Measurements from ENCODE around the gene NCEH1. TPM values are rescaled to one million over a fixed set of nuclear protein-coding genes. Genes with fewer than 3 reads are reported as not detected.

NCEH1 gene
- total and polyA plus RNA-seq, 3 experiments from 2014 or later, result 3.5 to 12.9 (median 9.1) TPM

DNA sequence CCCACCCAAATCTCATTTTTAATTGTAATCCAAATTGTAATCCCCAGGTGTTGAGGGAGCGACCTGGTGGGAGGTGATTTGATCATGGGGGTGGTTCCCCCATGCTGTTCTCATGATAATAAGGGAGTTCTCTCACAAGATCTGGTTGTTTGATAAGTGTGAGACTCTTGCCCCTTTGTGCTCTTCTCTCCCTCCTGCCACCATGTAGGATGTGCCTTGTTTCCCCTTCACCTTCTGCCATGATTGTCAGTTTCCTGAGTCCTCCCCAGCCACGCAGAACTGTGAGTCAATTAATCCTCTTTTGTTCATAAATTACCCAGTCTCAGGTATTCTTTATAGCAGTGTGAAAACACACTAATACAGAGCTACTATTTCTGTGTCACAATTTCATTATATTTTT is 88.7 kb downstream of the NCEH1 start:
- no peak overlapping the region for H3K4me3 Mint-ChIP-seq
- Histone ChIP-seq H3K4me1 (ENCODE audit: insufficient read depth, low read length) (no peaks in the 10 kb centered on the region), H3K36me3 (ENCODE audit: insufficient read depth, low read length) (no peaks in the 10 kb centered on the region), H3K9me3 (ENCODE audit: low read length) (no peaks in the 10 kb centered on the region), H3K27ac (ENCODE audit: low read depth, low read length) (no peak overlapping the region), H3K4me3 (ENCODE audit: low read length) (no peak overlapping the region), H3K27me3 (ENCODE audit: insufficient read depth, low read length, poor library complexity, severe bottlenecking) (no peaks in the 10 kb centered on the region)
- DNase-seq, result no peak
- H3K9me3 Mint-ChIP-seq, result no peaks in the 10 kb centered on the region
- H3K36me3 Mint-ChIP-seq, result no peaks in the 10 kb centered on the region
- H3K4me1 Mint-ChIP-seq, result peaks cover 3 to 11% (median 8%) of the 10 kb centered on the region in 3 donors
- ChIA-PET POLR2A (no interaction called here), CTCF (interaction anchor here (1.0 to 2.9 kb wide), 8 partner anchors 9 to 145 kb away, joined by 3 to 14 read pairs (median 3); no protein-coding TSS in a partner anchor)
- no peak overlapping the region for H3K27ac Mint-ChIP-seq
- H3K27me3 Mint-ChIP-seq, result no peaks in the 10 kb centered on the region

DNA sequence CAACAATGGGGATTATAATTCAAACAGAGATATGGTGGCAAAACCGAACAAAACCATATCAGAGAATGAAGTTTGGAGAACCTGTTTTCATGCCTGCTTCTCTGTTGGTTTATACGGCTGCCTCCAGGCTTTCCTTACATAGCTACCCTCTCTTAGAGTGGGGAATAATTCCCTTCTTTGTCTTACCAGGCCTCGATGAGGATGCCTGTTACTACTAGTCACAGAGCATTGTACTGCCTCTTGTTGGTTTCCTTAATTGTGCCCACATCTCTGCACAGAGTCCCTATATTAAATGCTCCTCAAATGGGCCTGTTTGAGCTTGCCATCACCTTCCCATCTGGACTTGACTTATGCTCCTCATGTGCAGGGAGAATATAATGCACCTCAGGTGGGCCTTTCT is 92.9 kb downstream of the NCEH1 start:
- no peak for DNase-seq
- CTCF ChIA-PET, result interaction anchor here (1.3 kb wide), 1 partner anchor 10 kb away, joined by 3 read pairs; no protein-coding TSS in a partner anchor
- H3K9me3 Mint-ChIP-seq, result peaks cover 0 to 3% (median 0%) of the 10 kb centered on the region in 5 donors
- no peaks in the 10 kb centered on the region for H3K9me3 ChIP-seq (ENCODE audit: low read length)
- H3K36me3 Mint-ChIP-seq, result no peaks in the 10 kb centered on the region
- H3K27me3 Mint-ChIP-seq, result no peaks in the 10 kb centered on the region
- H3K4me3 Mint-ChIP-seq, result no peak overlapping the region
- no peak overlapping the region for H3K27ac Mint-ChIP-seq
- POLR2A ChIA-PET, result no interaction called here
- no peaks in the 10 kb centered on the region for H3K27me3 ChIP-seq (ENCODE audit: insufficient read depth, low read length, poor library complexity, severe bottlenecking)
- H3K36me3 ChIP-seq (ENCODE audit: insufficient read depth, low read length), result no peaks in the 10 kb centered on the region
- peaks cover 8% of the 10 kb centered on the region for H3K4me1 ChIP-seq (ENCODE audit: insufficient read depth, low read length)
- peaks cover 12 to 27% (median 24%) of the 10 kb centered on the region in 3 donors for H3K4me1 Mint-ChIP-seq
- H3K4me3 ChIP-seq (ENCODE audit: low read length), result no peak overlapping the region
- no peak overlapping the region for H3K27ac ChIP-seq (ENCODE audit: low read depth, low read length)

DNA sequence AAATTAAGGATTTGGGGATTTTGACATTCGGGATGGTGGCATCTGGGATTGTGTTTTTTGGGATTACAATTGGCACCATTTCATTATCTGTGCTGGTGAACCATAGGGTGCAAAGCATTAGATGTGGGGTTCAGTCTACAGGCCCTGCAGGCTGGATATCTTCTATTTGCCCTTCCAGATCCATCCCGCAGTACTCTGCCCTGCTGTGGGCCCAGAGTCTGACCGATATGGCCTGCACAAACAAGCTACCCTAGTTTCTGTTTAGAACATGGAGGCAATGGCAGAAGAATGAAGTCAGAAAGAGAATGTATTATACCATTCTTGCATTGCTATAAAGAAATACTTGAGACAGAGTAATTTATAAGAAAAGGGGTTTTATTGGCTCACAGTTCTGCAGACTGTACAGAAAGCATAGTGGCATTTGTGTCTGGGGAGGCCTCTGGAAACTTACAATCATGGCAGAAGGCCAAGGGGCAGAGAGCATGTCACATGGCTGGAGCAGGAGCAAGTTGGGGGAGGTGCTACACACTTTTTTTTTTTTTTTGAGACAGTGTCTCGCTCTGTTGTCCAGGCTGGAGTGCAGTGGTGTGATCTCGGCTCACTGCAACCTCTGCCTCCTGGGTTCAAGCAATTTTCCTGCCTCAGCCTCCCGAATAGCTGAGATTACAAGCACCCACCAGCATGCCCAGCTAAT is 93.7 kb downstream of the NCEH1 start:
- Histone ChIP-seq H3K36me3 (ENCODE audit: insufficient read depth, low read length) (no peaks in the 10 kb centered on the region), H3K9me3 (ENCODE audit: low read length) (no peaks in the 10 kb centered on the region), H3K27ac (ENCODE audit: low read depth, low read length) (no peak overlapping the region), H3K4me3 (ENCODE audit: low read length) (no peak overlapping the region), H3K4me1 (ENCODE audit: insufficient read depth, low read length) (peaks cover 8% of the 10 kb centered on the region), H3K27me3 (ENCODE audit: insufficient read depth, low read length, poor library complexity, severe bottlenecking) (no peaks in the 10 kb centered on the region)
- DNase-seq, result no peak
- Mint-ChIP-seq H3K9me3 (peaks cover 0 to 3% (median 0%) of the 10 kb centered on the region in 5 donors), H3K4me1 (peaks cover 9 to 19% (median 17%) of the 10 kb centered on the region in 3 donors), H3K27ac (peak overlapping the region in 2 of 8 donors; percentile 36 to 45), H3K4me3 (peak overlapping the region in 1 of 7 donors; percentile 12), H3K36me3 (no peaks in the 10 kb centered on the region), H3K27me3 (no peaks in the 10 kb centered on the region)
- POLR2A ChIA-PET, result no interaction called here
- CTCF ChIA-PET, result no interaction called here

DNA sequence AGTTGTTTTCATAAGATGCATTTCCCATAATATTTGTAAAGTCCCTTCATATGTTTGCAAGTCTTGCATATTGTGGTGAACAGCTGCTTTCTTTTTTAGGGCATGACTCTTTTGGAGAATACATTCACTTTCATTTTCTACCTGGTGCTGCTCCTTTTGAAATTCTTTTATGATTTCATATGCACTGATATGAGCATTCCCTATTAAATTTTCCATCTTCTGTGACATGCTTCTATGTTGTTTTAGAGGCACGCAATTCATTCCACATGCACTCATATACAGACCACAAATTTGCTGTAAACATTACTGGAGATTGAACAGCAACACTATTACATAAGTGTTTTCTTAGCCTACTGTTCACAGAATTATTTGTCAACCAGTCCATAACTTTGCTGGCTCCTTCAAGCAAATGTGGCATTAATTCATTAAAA is 94.8 kb downstream of the NCEH1 start:
- ChIA-PET POLR2A (no interaction called here), CTCF (no interaction called here)
- Histone ChIP-seq H3K27ac (ENCODE audit: low read depth, low read length) (no peak overlapping the region), H3K27me3 (ENCODE audit: insufficient read depth, low read length, poor library complexity, severe bottlenecking) (no peaks in the 10 kb centered on the region), H3K4me1 (ENCODE audit: insufficient read depth, low read length) (peaks cover 8% of the 10 kb centered on the region), H3K9me3 (ENCODE audit: low read length) (no peaks in the 10 kb centered on the region), H3K36me3 (ENCODE audit: insufficient read depth, low read length) (no peaks in the 10 kb centered on the region), H3K4me3 (ENCODE audit: low read length) (no peak overlapping the region)
- Mint-ChIP-seq H3K27ac (peak overlapping the region in 5 of 8 donors; percentile 6 to 82 (median 42)), H3K27me3 (peaks cover 0 to 1% of the 10 kb centered on the region in 2 donors), H3K4me3 (peak overlapping the region in 6 of 7 donors; percentile 54 to 78 (median 66)), H3K36me3 (peaks cover 0 to under 1% (median 0%) of the 10 kb centered on the region in 3 donors), H3K4me1 (peaks cover 9 to 18% (median 17%) of the 10 kb centered on the region in 3 donors), H3K9me3 (peaks cover 0 to 4% (median 0%) of the 10 kb centered on the region in 5 donors)
- DNase-seq, result no peak

DNA sequence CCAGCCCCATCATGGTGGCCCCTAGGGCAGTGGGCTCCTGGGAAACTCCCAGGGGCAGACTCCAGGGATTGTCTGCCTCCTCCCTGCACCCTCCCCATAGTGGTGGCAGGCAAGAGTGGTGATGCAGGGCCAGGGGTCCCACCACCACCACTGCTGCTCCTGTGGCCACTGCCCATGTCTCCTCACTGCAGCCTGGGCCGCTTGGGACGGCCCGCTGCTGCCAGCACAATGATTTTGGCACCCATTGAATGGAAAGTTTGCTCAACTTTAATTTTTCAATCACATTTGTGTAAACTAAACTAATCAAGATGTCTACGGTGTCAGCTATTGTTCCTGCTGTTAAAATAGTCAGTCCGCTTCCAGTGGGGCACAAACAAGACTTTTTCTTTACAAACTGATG is 95.6 kb downstream of the NCEH1 start:
- H3K4me3 Mint-ChIP-seq, result no peak overlapping the region
- DNase-seq, result no peak
- CTCF ChIA-PET, result no interaction called here

DNA sequence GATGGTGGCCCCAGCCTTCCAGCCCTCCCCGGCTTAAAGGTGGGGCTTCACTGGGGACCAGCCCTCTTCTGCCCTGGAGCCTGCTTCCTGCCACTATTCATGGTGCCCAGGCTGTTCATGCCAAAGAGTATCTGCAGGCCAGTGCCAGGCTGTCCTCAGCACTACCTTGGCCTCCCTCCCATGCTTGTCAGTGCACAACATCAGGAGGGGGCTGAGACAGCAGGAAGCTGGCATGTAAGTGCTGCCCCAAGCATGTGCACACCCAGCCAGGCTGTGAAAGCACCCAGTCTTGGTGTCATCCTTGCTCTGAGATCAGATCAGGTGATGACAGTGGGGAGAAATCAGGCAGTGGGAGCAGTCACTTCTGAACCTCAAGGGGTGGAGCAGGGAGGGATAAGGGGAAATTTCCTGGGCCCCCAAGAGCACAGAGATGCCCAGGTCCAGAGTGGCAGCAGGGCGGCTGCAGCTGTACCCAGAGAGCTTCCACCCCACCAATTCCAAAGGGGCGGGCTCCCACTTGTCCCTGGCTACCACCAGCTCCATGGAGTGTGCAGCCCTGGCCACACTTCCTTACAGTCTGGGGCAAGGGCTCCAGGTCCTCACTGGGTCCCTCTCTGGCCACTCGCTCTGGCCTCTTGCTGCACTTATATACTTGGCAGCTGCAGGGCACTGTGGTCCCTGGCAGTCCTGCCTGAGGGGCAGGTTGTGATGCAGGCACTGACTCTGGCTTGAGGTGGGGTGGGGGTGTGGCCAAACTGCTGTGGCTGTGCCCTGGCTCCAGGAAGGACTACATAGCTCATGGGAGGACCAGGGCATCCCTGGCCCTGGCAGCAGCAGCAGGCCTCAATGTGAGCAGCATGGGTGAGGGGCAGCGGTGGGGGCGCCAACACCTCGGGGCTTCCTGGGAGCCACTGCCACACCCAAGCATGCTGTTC is 96.3 kb downstream of the NCEH1 start:
- peaks cover 8% of the 10 kb centered on the region for H3K4me1 ChIP-seq (ENCODE audit: insufficient read depth, low read length)
- peaks cover 0 to 12% (median 0%) of the 10 kb centered on the region in 5 donors for H3K9me3 Mint-ChIP-seq
- H3K36me3 ChIP-seq (ENCODE audit: insufficient read depth, low read length), result no peaks in the 10 kb centered on the region
- ChIA-PET CTCF (interaction anchor here (2.7 kb wide), 1 partner anchor 9 kb away, joined by 14 read pairs; no protein-coding TSS in a partner anchor), POLR2A (no interaction called here)
- H3K9me3 ChIP-seq (ENCODE audit: low read length), result no peaks in the 10 kb centered on the region
- peaks cover 0 to 1% of the 10 kb centered on the region in 2 donors for H3K27me3 Mint-ChIP-seq
- no peak overlapping the region for H3K27ac ChIP-seq (ENCODE audit: low read depth, low read length)
- H3K27me3 ChIP-seq (ENCODE audit: insufficient read depth, low read length, poor library complexity, severe bottlenecking), result no peaks in the 10 kb centered on the region
- H3K4me3 ChIP-seq (ENCODE audit: low read length), result no peak overlapping the region
- H3K4me3 Mint-ChIP-seq, result no peak overlapping the region
- H3K36me3 Mint-ChIP-seq, result peaks cover 0 to 5% (median 3%) of the 10 kb centered on the region in 3 donors
- no peak overlapping the region for H3K27ac Mint-ChIP-seq
- peak in 1 of 5 donors; percentile 43 for DNase-seq
- H3K4me1 Mint-ChIP-seq, result peaks cover 9 to 18% (median 17%) of the 10 kb centered on the region in 3 donors

More for the DNA sequence above, 95.6 kb downstream of the NCEH1 start:
- H3K27ac ChIP-seq (ENCODE audit: low read depth, low read length), result no peak overlapping the region
- H3K27me3 ChIP-seq (ENCODE audit: insufficient read depth, low read length, poor library complexity, severe bottlenecking), result no peaks in the 10 kb centered on the region
- H3K9me3 Mint-ChIP-seq, result peaks cover 0 to 12% (median 0%) of the 10 kb centered on the region in 5 donors
- H3K27ac Mint-ChIP-seq, result peak overlapping the region in 2 of 8 donors; percentile 1 to 10
- peaks cover 8% of the 10 kb centered on the region for H3K4me1 ChIP-seq (ENCODE audit: insufficient read depth, low read length)
- POLR2A ChIA-PET, result no interaction called here
- no peaks in the 10 kb centered on the region for H3K36me3 ChIP-seq (ENCODE audit: insufficient read depth, low read length)
- peaks cover 0 to 5% (median 2%) of the 10 kb centered on the region in 3 donors for H3K36me3 Mint-ChIP-seq
- H3K9me3 ChIP-seq (ENCODE audit: low read length), result no peaks in the 10 kb centered on the region
- H3K4me1 Mint-ChIP-seq, result peaks cover 9 to 18% (median 17%) of the 10 kb centered on the region in 3 donors
- peaks cover 0 to 1% of the 10 kb centered on the region in 2 donors for H3K27me3 Mint-ChIP-seq
- no peak overlapping the region for H3K4me3 ChIP-seq (ENCODE audit: low read length)

DNA sequence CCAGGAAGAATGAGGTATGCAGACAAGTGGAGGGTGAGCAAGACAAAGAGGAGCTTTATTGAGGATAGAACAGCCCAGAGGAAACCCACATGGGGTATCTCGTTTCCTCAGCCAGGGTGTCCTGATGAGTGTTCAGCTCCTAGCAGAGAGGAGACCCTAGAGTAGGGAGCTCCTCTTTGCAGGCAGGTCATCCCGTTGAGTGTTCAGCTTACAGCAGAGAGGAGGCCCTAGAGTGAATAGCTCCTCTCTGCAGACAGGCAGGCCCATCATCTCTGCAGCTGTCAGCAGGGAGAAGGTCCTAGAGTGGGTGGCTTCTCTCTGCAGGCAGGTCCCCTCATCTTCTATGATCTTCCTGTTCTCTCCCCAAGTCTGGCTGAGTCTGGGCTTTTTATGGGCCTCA is 97.0 kb downstream of the NCEH1 start:
- Histone ChIP-seq H3K4me3 (ENCODE audit: low read length) (no peak overlapping the region), H3K27ac (ENCODE audit: low read depth, low read length) (no peak overlapping the region), H3K36me3 (ENCODE audit: insufficient read depth, low read length) (no peaks in the 10 kb centered on the region), H3K4me1 (ENCODE audit: insufficient read depth, low read length) (peaks cover 8% of the 10 kb centered on the region), H3K9me3 (ENCODE audit: low read length) (no peaks in the 10 kb centered on the region), H3K27me3 (ENCODE audit: insufficient read depth, low read length, poor library complexity, severe bottlenecking) (no peaks in the 10 kb centered on the region)
- Mint-ChIP-seq H3K36me3 (peaks cover 0 to 5% (median 3%) of the 10 kb centered on the region in 3 donors), H3K27me3 (peaks cover 0 to 1% of the 10 kb centered on the region in 2 donors), H3K9me3 (peaks cover 0 to 12% (median 0%) of the 10 kb centered on the region in 5 donors), H3K27ac (no peak overlapping the region), H3K4me1 (peaks cover 9 to 18% (median 17%) of the 10 kb centered on the region in 3 donors), H3K4me3 (no peak overlapping the region)
- ChIA-PET CTCF (interaction anchor here (1.0 to 2.7 kb wide), 2 partner anchors 10 to 152 kb away, joined by 3 to 14 read pairs; no protein-coding TSS in a partner anchor), POLR2A (no interaction called here)
- no peak for DNase-seq

All from CD8-positive, alpha-beta memory T cell (primary cell).